ENCODE data around the gene FLT3. TPM values are rescaled to one million over a fixed set of nuclear protein-coding genes. Genes with fewer than 3 reads are reported as not detected.

The FLT3 gene
- total and polyA plus RNA-seq, 12 donors, result 0.07 to 0.95 (median 0.16) TPM; not detected in 5

DNA sequence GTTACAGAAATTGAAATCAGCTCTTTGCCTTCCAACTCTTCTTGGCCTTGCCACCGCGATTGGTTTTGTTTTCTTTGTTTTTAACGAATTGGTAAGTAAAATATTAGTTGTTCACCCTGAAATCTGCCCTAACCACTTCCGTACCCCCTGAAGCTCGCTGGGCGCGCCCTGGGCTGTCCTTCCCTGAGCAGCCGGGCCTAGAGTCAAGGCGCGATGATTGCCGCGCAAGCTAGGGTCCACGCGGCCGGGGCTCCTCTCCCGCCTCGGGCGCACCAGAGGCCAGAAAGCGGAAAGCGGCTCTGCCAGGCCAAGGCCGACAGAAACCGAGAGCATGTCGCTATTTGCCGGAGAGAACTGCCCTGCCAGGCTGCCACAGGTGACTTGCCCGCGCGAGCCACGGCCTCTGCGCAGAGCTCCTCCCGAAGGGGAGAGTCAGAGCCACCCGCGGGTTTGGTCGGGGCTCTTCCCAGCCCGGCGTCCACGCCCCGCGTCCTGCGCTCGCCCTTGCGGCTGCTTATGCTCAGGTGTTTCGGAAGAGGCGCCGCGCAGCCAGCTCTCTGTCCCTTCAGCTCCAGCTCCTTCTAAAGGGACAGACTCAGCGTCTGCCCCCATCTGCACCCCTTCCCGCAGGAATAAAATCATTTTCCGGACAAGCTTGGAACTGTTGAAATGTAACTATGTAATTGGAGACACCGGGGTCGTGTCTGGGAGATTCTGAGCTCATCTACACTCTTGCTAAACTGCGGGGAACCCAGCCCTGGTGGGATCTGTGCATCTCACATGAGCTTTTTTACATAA is 124.6 kb downstream of the FLT3 start:
- H3K9me3 ChIP-seq, result no peaks in the 10 kb centered on the region
- intact Hi-C loops (cut with DNase I), result no loop called here
- 2 to 3% methylated on average over 51 of the region's 51 CpGs for WGBS, 2 donors
- TF ChIP-seq, protein P1, sequence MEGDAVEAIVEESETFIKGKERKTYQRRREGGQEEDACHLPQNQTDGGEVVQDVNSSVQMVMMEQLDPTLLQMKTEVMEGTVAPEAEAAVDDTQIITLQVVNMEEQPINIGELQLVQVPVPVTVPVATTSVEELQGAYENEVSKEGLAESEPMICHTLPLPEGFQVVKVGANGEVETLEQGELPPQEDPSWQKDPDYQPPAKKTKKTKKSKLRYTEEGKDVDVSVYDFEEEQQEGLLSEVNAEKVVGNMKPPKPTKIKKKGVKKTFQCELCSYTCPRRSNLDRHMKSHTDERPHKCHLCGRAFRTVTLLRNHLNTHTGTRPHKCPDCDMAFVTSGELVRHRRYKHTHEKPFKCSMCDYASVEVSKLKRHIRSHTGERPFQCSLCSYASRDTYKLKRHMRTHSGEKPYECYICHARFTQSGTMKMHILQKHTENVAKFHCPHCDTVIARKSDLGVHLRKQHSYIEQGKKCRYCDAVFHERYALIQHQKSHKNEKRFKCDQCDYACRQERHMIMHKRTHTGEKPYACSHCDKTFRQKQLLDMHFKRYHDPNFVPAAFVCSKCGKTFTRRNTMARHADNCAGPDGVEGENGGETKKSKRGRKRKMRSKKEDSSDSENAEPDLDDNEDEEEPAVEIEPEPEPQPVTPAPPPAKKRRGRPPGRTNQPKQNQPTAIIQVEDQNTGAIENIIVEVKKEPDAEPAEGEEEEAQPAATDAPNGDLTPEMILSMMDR (IDR thresholded peaks at IDR 0.05), result no peak
- no peak for ATAC-seq
- DNase-seq, result no peak
- H3K4me3 ChIP-seq, result no peak overlapping the region
- no peak overlapping the region for H3K27ac ChIP-seq
- peaks cover 64 to 100% (median 100%) of the 10 kb centered on the region in 7 donors for H3K27me3 ChIP-seq
- no peaks in the 10 kb centered on the region for H3K36me3 ChIP-seq
- H3K4me1 ChIP-seq, result peaks cover 0 to 38% (median 26%) of the 10 kb centered on the region in 9 donors

DNA sequence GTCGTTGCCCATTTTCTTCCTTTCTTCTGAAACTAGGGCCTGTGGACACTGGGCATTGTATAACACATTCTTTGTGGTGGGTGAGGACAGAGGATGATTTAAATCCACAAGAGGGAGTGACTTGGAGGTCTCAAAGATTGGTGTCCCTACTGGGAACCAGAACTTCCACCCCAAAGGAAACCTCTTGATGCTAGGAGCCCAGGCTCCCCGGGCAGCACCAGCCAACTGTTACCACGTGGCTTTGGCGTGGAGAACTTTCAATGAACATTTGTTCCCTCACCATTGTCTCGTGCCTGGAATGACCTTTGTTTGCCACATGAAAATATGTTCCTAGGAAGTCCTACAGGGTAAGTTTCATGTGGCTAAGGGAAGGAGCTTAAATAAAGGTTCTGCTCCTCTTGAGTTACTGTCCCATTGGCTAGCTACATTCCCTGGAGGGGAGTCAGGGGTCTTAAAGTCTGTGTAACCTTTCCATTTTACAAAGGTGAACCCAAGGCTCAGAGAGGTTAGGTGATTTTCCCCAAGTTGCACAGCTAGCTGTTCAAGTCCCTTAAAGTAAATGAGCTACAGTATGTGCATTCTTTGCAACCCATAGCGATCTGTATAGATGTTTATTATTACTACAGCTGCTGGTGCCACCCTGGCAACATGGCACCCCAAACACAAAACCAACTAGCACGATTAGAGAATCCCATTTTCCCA is 126.3 kb downstream of the FLT3 start:
- H3K4me1 ChIP-seq, result peaks cover 0 to 26% (median 13%) of the 10 kb centered on the region in 9 donors
- DNase-seq (no peak), ATAC-seq (no peak)
- H3K27ac ChIP-seq, result no peak overlapping the region
- H3K36me3 ChIP-seq, result no peaks in the 10 kb centered on the region
- no peak overlapping the region for H3K4me3 ChIP-seq
- WGBS, 2 donors, result 7 to 8% methylated on average over 7 of the region's 7 CpGs
- no peaks in the 10 kb centered on the region for H3K9me3 ChIP-seq
- TF ChIP-seq, protein P1 (IDR thresholded peaks at IDR 0.05), result no peak
- intact Hi-C loops (cut with DNase I), result no loop called here
- H3K27me3 ChIP-seq, result peaks cover 64 to 100% (median 100%) of the 10 kb centered on the region in 7 donors

- no peak overlapping the region for H3K27ac ChIP-seq
- H3K36me3 ChIP-seq, result no peaks in the 10 kb centered on the region
- 18 to 19% methylated on average over 5 of the region's 5 CpGs for WGBS, 2 donors
- intact Hi-C loops (cut with DNase I), result no loop called here
- no peak for DNase-seq
- no peak overlapping the region for H3K4me3 ChIP-seq
- no peak for ATAC-seq
- peaks cover 0 to 27% (median 17%) of the 10 kb centered on the region in 9 donors for H3K4me1 ChIP-seq
- TF ChIP-seq, protein P1 (IDR thresholded peaks at IDR 0.05), result no peak
- H3K27me3 ChIP-seq, result peaks cover 64 to 100% (median 100%) of the 10 kb centered on the region in 7 donors
- no peaks in the 10 kb centered on the region for H3K9me3 ChIP-seq
These were observed 127.1 kb downstream of the FLT3 start for GRCh38 chr13:27973291-27973690.

DNA sequence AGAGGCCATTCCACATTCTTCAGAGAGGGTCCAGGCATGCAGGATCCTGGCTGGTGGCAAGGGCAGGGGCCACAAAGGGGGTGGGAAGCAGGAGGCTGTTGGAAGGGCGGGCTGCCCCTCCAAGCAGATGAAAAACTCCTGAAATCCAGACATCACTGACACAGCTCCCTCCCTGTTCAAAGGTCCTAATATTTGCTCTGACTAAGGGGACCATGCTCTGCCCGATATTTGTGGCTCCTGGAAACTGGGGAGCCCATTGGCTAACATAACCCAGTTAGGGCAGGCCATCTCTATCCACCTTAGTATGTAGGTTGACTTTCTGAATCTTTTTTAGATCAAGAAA is 127.9 kb downstream of the FLT3 start:
- H3K27me3 ChIP-seq, result peaks cover 66 to 100% (median 100%) of the 10 kb centered on the region in 7 donors
- no peak for DNase-seq
- WGBS, 2 donors, result 68 to 69% methylated on average over 2 of the region's 2 CpGs
- H3K27ac ChIP-seq, result no peak overlapping the region
- H3K4me1 ChIP-seq, result peaks cover 0 to 27% (median 15%) of the 10 kb centered on the region in 9 donors
- intact Hi-C loops (cut with DNase I), result no loop called here
- H3K4me3 ChIP-seq, result no peak overlapping the region
- no peak for ATAC-seq
- TF ChIP-seq, protein P1 (IDR thresholded peaks at IDR 0.05), result no peak
- H3K36me3 ChIP-seq, result no peaks in the 10 kb centered on the region
- no peaks in the 10 kb centered on the region for H3K9me3 ChIP-seq
